CD4-positive, alpha-beta T cell treated with Interleukin-17A for 1 hour (primary cell): ENCODE measurements around the gene SH3RF3.

Source experiments
- DNase-seq: peaks from one replicate; pipeline ENCODE4 v3.0.0-alpha.2; 2020

Gene SH3RF3

DNA sequence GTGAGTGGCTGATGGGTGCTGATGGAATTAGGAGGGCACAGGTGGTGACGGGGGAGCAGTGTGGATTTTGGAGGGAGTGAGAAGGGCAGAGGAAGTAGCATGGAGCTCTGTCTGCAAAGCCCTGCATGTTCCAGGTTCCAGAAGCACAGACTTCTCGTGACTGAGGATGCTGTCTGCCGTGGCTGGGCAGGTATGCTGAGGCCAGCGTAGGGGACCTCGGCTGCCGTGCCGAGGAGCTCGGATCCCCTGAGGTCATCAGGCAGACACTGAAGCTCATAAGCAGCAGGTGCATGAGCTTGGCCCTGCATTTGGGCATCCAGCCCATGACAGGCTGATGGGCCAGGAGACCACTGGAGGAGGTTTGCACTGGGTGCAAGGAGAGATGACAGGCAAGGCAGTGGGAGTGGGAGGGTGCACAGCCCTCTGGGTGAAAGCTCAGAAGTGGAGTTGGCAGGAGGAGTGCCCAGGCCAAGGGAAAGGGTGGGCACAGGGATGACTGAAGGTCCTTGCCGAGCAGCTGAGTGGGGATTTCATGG is 215.3 kb downstream of the SH3RF3 start:
- DNase-seq: no peak

- no peak for DNase-seq
Observed at GRCh38 chr2:109345091-109345490, 216.1 kb downstream of the SH3RF3 start.

GRCh38 chr2:109345653-109346480 is 216.9 kb downstream of the SH3RF3 start:
- no peak for DNase-seq

DNA sequence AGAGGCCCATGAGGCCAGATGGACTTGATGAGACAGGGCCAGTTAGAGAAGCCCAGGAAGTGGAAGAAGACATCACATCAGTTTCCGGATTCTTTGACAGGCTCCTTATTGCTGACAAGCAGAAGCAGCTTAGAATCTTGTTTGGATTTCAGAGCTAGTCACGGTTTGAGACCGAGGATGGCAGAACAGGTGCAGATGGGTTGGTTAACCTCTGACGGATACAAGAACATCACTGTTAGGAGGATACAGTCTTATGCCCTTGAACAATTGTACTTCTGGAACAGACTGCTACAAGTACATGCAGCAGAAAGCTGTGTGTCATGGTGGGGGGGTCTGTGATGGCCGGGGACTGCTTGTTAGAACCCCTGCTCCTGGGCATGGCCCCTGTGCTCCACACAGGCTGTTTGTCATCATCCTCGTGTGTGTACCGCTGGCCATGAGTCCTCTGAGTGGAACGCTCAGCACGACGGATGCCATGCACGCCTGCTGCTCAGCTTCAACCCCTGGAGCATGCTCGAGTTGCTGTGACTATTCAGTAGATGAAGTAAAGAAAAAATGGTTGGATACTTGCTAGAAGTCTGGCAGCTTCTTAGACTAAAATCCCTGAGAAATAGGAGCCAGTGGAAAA is 217.7 kb downstream of the SH3RF3 start:
- no peak for DNase-seq

GRCh38 chr2:109347626-109348025 is 218.6 kb downstream of the SH3RF3 start:
- no peak for DNase-seq

- DNase-seq: no peak
Observed at GRCh38 chr2:109348190-109348589, 219.2 kb downstream of the SH3RF3 start.

DNA sequence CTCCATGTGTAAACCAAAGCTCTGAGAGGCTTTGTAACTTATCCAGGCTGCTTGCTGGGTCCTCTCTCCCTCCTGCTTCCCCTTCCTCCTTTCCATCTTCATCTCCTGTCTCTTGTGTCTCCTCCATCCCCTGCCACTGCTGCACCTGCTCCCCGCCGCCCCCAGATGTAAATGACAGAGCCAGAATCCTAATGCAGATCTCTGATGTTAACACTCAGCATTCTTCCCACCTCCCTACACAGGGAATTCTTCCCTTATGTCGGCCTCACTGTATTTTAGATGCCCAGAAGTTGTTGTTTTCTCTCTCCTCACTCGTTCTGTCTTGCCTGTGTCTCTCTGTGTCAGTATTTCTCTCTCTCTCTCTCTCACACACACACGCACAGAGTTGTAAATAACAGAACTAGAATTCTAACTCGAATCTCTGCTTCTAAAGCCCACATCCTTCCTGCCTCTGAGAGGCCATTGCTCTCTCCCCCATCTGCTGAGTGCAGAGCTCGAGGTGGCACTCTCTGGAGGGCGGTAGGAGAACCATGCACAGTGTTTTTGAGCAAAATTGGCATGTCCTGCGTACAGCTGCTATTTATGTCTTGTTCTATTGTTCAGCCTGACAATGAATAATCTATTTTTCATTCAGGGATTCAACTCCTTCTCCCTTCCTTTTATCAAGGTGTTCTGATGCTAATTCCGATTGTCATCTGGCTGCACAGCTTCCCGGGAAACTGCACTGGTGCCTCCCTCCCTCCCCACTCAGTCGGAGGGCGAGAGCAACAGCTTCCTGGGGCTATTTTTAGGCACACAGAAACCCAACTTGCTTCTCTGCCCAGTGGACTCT is 219.9 kb downstream of the SH3RF3 start:
- peak; percentile 64 for DNase-seq

DNA sequence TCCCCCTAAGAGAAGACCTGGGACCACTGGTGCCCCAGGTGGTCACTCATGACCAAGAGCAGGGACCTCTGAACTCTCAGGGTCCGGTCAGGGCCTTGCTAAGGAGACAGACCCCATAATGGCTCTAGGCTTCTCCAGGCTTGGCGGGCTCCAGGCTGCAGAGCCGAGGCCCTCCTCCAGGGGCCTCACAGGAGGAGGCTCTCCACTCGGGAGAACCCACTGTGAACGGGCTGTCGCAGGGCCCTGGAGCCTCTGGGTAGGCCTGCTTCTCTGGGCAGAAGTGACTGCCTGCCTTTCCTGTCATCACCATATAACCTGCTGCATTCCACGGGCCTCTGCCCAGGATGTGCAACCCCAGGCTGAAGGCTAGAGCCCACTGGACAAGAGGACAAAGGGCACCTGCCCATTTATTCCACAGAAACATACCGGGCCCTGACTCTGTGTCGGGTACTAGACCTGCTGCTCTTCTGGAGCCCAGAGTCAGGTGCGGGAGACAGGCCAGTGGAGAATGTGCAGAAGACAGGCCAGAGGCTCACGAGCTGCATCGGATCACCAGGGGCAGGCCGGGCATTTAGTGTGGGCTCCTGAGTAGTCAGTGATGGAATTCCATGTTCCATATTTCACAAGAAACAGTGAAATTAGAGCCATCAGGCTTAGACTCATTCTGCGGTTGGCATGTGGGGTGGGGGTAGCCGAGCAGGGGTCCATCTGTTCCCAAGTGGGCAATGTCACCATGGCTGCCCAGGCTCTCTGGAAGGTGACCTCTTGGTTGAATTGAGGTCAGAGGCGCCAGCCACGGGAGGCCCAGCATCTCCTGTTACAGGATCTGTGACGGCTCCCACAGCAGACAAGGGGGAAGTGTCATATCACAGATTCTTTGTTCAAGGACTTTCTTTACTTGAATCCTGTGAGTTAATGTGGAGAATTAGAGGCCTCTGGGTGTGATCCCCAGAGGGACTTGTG is 220.8 kb downstream of the SH3RF3 start:
- DNase-seq: no peak

DNA sequence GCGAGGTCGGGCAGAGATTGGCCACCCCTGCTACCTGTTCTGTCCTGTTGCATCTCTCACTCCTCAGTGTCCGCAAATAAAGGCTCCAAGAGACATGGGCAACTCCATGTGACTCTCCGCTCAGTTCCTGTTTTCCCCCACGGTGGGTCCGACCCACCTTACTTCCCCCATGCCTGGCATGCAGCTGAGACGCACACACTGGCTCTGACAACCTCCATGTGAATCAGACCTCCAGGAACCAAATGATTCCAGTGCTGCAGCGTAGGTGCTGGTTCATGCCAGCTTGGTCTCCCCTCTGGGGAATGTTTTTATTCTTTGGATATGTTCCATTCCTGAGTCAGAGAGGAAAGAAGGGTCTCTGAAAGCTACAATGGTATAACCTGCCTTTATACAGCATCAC is 221.5 kb downstream of the SH3RF3 start:
- no peak for DNase-seq

DNA sequence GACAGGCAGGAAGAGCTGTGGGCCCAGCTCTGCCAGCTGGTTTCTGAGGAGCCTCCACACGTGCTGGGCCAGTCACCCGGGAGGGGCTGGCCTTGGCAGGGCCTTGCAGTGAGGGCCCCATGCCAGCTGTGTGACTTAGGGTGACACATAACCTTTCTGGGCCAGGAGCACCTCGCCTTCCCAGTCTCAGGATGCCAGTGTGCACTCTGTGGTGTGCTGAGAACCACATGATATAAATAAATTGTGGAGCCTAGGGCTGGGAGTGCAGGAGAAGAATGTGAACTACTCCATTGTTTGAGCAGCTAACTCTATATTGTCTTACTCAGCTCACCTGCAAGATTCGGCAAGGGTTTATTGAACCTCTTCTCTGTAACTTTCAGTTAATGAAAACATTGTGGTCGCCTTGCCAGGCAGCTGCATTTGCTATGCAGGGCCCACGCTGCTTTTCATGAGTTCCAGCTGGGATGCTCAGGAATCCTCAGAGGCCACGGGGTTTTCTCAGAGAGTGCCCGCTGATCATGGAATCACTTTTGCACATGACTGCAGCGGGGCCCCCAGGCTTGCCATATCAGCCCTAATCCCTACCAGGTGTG is 222.3 kb downstream of the SH3RF3 start:
- DNase-seq: no peak

GRCh38 chr2:109352056-109352897 is 223.3 kb downstream of the SH3RF3 start:
- no peak for DNase-seq

GRCh38 chr2:109352898-109353689 is 224.1 kb downstream of the SH3RF3 start:
- no peak for DNase-seq

GRCh38 chr2:109353806-109354745 is 225.1 kb downstream of the SH3RF3 start:
- DNase-seq: no peak

DNA sequence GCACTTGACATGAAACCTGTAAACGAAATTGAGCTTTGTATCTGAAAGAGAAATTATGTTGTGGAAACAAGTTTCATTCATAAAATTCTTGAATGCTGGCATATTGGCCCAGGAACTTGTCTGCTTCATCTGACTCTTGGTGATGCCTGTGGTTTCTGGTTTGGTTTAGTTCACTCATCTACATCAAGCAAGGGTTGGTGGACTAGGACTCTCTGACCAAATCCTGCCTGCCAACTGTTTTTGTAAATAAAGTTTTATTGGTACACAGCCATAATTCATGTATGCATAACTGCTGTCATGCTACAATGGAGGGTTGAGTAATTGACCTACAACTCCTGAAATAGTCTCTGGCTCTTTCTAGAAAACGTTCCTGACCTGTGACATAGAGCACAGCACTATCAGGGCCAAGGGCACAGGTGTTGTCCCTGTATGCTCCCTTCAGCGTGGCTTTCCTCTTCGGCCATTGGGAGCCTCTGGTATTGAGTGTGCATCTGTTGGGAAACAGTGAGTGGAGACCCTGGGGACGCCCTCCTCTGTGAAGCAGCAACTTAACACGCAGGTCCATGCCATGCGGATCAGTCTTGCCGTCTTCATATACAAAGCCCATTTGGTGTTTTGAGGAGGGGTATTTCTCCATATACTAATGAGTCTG is 226.3 kb downstream of the SH3RF3 start:
- no peak for DNase-seq

DNA sequence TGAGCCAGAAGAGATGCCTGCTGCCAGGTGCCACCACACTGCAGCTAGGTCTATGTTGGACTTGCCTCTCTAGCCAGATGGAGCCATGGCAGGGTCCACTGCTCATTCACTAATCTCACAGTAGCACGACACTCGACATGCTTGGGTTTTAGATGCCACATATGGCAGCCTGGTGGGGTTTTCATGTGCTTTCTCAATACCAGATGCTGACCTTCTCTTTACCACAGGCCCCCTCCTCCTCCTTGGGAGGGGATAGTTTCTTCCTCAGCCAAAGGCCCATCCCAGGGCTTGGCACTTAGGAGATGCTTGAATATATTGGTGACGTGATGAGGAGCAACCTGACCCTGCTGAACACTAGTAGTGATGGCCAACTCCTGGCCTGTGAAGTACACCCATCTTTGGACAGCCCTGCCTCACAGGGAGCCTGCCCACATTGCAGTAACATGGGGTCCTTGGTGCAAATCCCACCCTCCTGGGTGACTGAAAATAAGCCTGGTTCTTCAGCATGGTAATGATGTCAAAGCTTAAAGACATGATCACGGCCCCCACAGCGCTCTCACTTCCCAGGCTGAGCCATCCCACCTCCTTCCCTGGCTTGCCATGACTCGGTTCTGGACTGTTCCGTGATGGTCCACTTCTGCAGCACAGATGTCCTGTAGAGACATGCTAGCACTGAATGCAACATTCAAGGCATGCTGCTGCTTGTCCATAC is 227.5 kb downstream of the SH3RF3 start:
- DNase-seq: no peak

GRCh38 chr2:109364217-109364616 is 235.2 kb downstream of the SH3RF3 start:
- no peak for DNase-seq

- DNase-seq: no peak
Observed at GRCh38 chr2:109365131-109365530, 236.1 kb downstream of the SH3RF3 start.
